Measurements from ENCODE around the gene PAK5.
"Not testable (repeated sequence)": the region's sequence is repeated elsewhere in the genome, so short reads cannot be mapped to it uniquely, and the experiment has no call there.

Gene PAK5

GRCh38 chr20:9647741-9648140 lies 191.1 kb downstream of the PAK5 start:
- DNase-seq (ENCODE audit: low read depth), result no peak
- TF ChIP-seq, protein P1, sequence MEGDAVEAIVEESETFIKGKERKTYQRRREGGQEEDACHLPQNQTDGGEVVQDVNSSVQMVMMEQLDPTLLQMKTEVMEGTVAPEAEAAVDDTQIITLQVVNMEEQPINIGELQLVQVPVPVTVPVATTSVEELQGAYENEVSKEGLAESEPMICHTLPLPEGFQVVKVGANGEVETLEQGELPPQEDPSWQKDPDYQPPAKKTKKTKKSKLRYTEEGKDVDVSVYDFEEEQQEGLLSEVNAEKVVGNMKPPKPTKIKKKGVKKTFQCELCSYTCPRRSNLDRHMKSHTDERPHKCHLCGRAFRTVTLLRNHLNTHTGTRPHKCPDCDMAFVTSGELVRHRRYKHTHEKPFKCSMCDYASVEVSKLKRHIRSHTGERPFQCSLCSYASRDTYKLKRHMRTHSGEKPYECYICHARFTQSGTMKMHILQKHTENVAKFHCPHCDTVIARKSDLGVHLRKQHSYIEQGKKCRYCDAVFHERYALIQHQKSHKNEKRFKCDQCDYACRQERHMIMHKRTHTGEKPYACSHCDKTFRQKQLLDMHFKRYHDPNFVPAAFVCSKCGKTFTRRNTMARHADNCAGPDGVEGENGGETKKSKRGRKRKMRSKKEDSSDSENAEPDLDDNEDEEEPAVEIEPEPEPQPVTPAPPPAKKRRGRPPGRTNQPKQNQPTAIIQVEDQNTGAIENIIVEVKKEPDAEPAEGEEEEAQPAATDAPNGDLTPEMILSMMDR (conservative IDR thresholded peaks at IDR 0.05; ENCODE audit: low read length), result no peak

GRCh38 chr20:9646375-9646774 lies 192.5 kb downstream of the PAK5 start:
- no peak overlapping the region for H3K4me3 ChIP-seq (ENCODE audit: low read length)
- TF ChIP-seq, protein P1 (conservative IDR thresholded peaks at IDR 0.05; ENCODE audit: low read length), result no peak
- no peak for DNase-seq (ENCODE audit: low read depth)

More at GRCh38 chr20:9647741-9648140, 191.1 kb downstream of the PAK5 start:
- H3K4me3 ChIP-seq (ENCODE audit: low read length), result no peak overlapping the region

DNA sequence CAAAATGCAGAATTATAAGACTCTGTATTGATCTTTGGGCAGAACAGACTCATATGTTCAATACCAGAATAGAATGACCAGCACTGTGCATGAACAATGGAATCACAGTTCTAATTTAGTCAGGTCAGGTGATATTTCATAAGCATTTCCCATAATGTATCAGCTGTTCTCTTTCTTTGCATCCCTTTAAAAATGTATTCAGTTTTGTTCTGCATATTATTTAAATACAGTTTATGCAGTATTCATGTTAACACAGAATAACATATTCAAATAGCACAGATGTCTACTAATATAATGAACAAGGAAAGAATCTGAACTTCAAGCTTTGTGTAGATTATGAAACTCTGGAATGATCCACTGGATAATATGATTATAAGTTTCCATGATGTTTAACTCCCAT lies 196.0 kb downstream of the PAK5 start:
- DNase-seq (ENCODE audit: low read depth), result no peak
- TF ChIP-seq, protein P1 (conservative IDR thresholded peaks at IDR 0.05; ENCODE audit: low read length), result no peak
- H3K4me3 ChIP-seq (ENCODE audit: low read length), result no peak overlapping the region

DNA sequence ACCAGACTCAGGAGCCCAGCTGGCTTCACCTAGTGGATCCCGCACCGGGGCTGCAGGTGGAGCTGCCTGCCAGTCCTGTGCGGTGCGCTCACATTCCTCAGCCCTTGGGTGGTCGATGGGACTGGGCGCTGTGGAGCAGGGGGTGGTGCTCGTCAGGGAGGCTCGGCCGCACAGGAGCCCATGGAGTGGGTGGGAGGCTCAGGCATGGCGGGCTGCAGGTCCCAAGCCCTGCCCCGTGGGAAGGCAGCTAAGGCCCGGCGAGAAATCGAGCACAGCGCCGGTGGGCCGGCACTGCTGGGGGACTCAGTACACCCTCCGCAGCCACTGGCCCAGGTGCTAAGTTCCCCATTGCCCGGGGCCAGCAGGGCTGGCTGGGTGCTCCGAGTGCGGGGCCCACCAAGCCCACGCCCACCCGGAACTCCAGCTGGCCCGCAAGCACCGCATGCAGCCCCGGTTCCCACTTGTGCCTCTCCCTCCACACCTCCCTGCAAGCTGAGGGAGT lies 197.3 kb downstream of the PAK5 start:
- not testable (repeated sequence) for H3K4me3 ChIP-seq (ENCODE audit: low read length); DNase-seq (ENCODE audit: low read depth)

- TF ChIP-seq, protein P1 (conservative IDR thresholded peaks at IDR 0.05; ENCODE audit: low read length), result no peak
- DNase-seq (ENCODE audit: low read depth), result no peak
- H3K4me3 ChIP-seq (ENCODE audit: low read length), result no peak overlapping the region
These were observed 201.0 kb downstream of the PAK5 start for GRCh38 chr20:9637889-9638288.

DNA sequence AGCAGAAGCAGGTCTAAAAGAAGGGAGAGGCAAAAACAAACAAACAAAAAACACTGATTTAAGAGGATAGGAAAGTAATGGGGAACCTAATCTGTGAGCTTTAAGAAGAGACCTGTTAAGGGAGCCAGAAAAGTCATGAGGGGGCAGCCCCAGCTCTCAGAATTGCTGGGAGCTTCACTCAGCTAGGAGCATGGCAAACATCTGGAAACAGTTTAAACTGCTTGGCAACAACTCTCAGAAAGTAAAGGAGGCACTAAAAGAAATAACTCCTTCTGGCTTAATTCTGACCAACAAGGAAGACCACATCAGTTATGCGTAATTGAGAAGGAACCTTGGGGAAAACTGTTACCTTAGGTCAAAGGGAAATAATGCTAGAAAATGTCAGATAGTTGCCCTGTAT lies 203.1 kb downstream of the PAK5 start:
- peak; percentile 3 for DNase-seq (ENCODE audit: low read depth)
- TF ChIP-seq, protein P1 (conservative IDR thresholded peaks at IDR 0.05; ENCODE audit: low read length), result no peak
- no peak overlapping the region for H3K4me3 ChIP-seq (ENCODE audit: low read length)

DNA sequence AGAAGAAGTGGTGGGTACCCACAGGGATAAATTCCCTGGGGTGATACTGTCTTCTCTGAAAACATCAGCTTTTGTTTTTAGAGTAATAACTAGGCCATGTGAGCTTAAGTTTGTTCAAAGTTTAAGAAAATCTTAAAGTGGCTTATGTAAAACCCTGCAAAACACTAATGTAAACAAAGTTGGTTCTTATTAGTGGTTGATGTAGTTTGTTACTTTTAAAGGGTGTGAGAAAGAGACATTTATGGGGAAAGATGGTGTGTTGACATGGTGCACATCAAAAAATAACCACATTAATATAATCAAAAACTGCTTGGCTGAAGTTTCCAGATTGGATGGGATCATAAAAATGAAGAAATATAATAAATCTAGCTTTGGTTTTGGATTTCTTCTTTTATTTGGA lies 204.5 kb downstream of the PAK5 start:
- TF ChIP-seq, protein P1 (conservative IDR thresholded peaks at IDR 0.05; ENCODE audit: low read length), result no peak
- no peak overlapping the region for H3K4me3 ChIP-seq (ENCODE audit: low read length)

GRCh38 chr20:9632991-9633390 lies 205.9 kb downstream of the PAK5 start:
- DNase-seq (ENCODE audit: low read depth), result no peak
- TF ChIP-seq, protein P1 (conservative IDR thresholded peaks at IDR 0.05; ENCODE audit: low read length), result no peak
- H3K4me3 ChIP-seq (ENCODE audit: low read length), result no peak overlapping the region

More for the DNA sequence above, 204.5 kb downstream of the PAK5 start:
- no peak for DNase-seq (ENCODE audit: low read depth)
